ENCODE results near the gene SLC25A13. TPM values are rescaled to one million over a fixed set of nuclear protein-coding genes. Genes with fewer than 3 reads are reported as not detected.
"Not testable (repeated sequence)": the region's sequence is repeated elsewhere in the genome, so short reads cannot be mapped to it uniquely, and the experiment has no call there.

Gene SLC25A13
- total RNA-seq, 1 donor from 2014 or later = 11.6 TPM

DNA sequence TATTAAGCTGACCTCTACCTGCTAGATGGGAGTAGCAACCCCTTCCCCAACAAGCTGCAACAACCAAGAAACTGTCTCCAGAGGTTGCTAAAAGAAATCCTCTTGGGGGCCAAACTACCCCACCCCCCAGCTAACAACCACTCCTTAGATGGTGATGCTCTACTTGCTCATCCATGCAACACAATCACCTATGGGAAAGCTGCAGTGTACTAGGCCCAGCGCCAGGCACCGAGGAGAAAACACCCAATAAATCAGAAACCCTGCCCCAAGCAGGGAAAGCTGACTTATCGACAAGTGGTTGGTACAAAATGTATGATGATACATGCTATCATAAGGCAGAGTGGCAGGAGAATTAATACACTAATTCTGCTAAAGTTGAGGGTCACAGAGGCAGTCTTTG is 17.3 kb downstream of the SLC25A13 start:
- DNase-seq (no peak), ATAC-seq (ENCODE audit: poor library complexity) (no peak)
- intact Hi-C loops (cut with DNase I) = no loop called here

GRCh38 chr7:96303686-96304443 is 18.0 kb downstream of the SLC25A13 start:
- intact Hi-C loops (cut with DNase I) = no loop called here
- DNase-seq (no peak), ATAC-seq (ENCODE audit: poor library complexity) (no peak)

DNA sequence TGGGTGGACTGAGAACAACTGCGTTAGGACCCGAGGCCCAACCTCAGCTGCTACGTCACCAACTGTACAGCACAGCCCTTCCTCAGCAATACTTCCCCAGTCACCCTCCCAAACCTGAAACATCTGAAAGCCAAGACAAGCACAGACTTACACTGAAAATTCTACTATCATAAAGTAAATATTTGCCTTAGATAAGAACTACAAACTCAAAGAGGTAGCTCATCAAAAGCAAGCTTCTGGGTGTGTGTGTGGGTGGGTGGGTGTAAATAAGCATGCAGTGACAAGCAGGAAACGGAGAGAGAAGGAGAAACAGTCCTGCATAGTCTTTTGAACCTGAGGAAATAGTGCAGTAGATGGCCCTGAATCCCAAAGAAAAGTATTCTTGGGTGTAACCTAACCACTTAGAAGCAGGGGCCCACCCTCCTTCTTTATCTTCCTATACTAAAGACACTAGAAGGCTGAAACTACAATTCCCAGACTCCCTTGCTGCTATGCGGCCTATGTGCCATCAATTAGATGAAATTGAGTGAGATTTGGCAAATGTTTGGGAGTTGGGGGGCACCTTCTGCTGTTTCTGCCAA is 18.7 kb downstream of the SLC25A13 start:
- intact Hi-C loops (cut with DNase I) = no loop called here
- DNase-seq = no peak
- no peak for ATAC-seq (ENCODE audit: poor library complexity)

- DNase-seq (no peak), ATAC-seq (ENCODE audit: poor library complexity) (no peak)
- intact Hi-C loops (cut with DNase I) = no loop called here
Observed at GRCh38 chr7:96300986-96301385, 20.9 kb downstream of the SLC25A13 start.

GRCh38 chr7:96300502-96300901 is 21.4 kb downstream of the SLC25A13 start:
- intact Hi-C loops (cut with DNase I) = no loop called here
- no peak for ATAC-seq (ENCODE audit: poor library complexity)
- no peak for DNase-seq

DNA sequence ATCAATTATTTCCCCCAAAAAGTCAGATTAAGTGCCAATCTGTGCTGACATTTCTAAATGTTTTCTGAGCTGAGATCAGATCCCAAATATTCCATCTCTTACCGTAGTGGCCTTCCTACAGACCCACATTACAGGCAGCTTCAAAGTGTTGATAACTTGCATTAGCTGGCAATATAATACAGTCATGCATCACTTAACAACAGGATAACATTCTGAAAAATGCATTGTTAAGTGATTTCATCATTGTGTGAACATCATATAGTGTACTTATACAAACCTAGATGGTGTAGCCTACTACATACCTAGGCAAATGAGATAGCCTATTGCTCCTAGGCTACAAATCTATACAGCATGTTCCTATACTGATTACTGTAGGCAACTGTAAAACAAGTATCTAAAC is 22.4 kb downstream of the SLC25A13 start:
- intact Hi-C loops (cut with DNase I) = no loop called here
- ATAC-seq (ENCODE audit: poor library complexity) (no peak), DNase-seq (no peak)

DNA sequence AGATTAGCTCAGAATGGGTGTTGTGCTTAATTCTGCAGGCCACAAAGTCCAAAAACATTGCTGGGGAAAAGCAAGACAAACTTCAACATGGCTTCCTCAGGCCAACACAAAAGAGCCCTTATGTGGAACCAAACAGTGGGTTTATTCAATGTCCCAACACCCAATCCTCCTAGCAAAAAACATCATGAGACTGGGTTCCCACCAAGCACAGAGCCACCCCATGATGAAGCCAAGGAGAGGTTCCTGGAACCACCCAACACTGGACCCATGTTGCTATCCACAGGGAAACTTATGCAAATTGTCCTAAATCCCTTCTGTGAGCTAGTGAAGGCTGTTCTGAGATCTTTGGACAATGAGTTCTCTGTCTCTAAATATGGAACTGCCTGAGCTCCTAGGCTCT is 24.0 kb downstream of the SLC25A13 start:
- ATAC-seq (ENCODE audit: poor library complexity) (no peak), DNase-seq (no peak)
- intact Hi-C loops (cut with DNase I) = no loop called here

DNA sequence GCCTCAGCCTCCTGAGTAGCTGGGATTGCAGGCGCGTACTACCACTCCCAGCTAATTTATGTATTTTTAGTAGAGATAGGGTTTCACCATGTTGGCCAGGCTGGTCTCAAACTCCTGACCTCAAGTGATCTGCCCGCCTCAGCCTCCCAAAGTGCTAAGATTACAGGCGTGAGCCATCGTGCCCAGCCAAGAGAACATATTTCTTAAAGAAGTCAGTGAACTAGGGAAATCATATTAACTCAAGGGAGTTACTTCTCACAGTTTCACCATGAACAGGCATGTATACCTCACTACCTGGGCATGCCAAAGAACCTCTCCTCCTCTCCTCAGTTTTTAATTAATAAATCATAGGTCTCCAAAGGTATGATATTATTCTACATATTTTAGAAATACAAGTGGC is 24.5 kb downstream of the SLC25A13 start:
- ATAC-seq (ENCODE audit: poor library complexity); intact Hi-C loops (cut with DNase I): not testable (repeated sequence)

DNA sequence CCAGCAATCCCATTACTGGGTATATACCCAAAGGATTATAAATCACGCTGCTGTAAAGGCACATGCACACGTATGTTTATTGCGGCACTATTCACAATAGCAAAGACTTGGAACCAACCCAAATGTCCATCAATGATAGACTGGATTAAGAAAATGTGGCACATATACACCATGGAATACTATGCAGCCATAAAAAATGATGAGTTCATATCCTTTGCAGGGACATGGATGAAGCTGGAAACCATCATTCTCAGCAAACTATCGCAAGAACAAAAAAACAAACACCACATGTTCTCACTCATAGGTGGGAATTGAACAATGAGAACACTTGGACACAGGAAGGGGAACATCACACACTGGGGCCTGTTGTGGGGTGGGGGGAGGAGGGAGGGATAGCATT is 28.0 kb downstream of the SLC25A13 start:
- ATAC-seq (ENCODE audit: poor library complexity); DNase-seq; intact Hi-C loops (cut with DNase I): not testable (repeated sequence)

More for the DNA sequence above, 24.5 kb downstream of the SLC25A13 start:
- DNase-seq = not testable (repeated sequence)

- intact Hi-C loops (cut with DNase I) = no loop called here
- no peak for ATAC-seq (ENCODE audit: poor library complexity)
- no peak for DNase-seq
Observed at GRCh38 chr7:96287559-96287958, 34.3 kb downstream of the SLC25A13 start.

DNA sequence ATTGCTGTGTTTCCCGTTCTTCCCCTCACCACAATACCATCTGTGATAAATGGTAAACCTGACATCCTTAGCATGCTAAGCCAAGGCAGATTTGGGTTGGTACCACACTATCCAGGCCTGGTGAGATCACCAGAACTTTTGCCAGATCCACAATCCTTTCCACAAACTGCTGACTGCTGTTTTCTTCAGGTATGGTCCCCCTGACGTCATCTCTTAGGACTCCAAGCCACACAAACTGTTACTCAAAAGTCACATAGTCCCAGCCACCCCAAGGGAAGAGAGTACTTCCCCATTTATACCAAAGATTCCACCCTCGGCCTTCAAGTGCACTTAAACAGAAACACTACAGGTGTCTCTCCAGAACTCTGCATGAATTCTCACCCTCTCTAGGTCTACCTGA is 34.8 kb downstream of the SLC25A13 start:
- intact Hi-C loops (cut with DNase I) = no loop called here
- DNase-seq = no peak
- peak; percentile 18 for ATAC-seq (ENCODE audit: poor library complexity)

DNA sequence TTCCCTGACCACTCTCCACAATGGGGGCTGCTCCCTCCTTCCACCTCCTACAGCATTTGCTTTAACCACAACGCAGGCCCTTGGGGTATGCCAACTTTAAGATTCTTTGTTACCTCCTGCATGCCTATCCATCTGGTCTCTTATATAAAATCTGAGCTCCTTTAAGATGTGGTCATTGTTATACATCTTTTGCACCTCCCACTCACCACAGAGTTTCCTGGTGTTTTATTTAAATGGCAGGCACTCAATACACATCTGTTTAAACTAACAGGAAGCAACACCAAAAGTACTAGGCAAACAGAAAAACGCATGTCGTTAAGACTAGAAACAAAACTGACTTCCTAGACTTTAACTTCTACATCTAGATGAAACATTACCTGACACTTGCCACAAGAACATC is 36.3 kb downstream of the SLC25A13 start:
- intact Hi-C loops (cut with DNase I) = no loop called here
- no peak for ATAC-seq (ENCODE audit: poor library complexity)
- DNase-seq = no peak

DNA sequence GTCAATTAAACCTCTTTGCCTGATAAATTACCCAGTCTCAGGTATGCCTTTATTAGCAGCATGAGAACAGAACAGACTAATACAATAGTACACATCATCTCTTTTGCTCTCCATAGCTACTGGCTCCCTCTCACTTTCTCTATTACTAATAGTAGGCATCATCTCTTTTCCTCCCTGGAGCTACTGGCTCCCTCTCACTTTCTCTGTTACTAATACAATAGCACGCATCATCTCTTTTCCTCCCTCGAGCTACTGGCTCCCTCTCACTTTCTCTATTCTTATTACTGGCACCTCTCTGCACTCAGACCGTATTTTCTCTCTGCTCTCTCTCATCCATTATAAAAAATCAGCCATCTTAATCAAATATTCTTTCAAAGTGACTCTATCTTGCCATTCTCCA is 37.1 kb downstream of the SLC25A13 start:
- no peak for DNase-seq
- no peak for ATAC-seq (ENCODE audit: poor library complexity)
- intact Hi-C loops (cut with DNase I) = no loop called here

DNA sequence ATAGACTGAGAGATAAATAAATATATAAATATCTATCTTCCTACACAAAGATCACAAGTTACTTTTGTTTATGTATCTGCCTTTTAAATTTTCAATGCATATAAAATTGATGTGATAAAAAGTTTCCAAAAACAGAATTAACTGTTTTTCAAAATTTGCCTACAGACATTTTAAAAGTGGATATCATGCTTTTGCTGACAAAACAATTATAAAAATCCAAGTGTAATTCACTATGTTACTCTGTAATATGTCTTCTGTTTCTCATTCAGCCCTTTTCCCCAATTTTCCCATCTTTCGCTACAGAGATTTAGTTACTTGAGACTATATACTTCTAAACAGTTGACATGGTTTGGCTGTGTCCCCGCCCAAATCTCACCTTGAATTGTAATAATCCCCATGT is 37.7 kb downstream of the SLC25A13 start:
- DNase-seq (no peak), ATAC-seq (ENCODE audit: poor library complexity) (no peak)
- intact Hi-C loops (cut with DNase I) = no loop called here

GRCh38 chr7:96282835-96283234 is 39.1 kb downstream of the SLC25A13 start:
- ATAC-seq (ENCODE audit: poor library complexity) (no peak), DNase-seq (no peak)
- intact Hi-C loops (cut with DNase I) = no loop called here

DNA sequence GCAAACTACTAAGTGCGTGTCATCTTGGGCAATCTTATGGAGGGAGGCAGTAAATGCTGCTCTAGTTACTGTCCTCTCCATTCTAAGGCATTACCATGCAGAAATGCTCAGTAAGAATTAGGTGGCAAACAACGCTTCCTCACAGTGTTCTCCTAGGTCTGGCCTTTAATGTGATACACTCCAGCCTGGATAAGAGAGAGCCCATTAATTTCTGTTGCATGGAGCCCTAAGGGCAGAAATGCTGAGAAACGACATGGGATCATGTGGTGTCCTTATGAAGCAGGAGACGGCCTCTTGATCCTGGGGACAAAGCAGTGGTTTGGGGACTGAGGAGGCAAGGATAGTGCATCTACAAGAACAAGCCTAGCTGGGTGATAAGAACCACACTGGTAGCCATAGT is 44.0 kb downstream of the SLC25A13 start:
- no peak for DNase-seq
- no peak for ATAC-seq (ENCODE audit: poor library complexity)
- intact Hi-C loops (cut with DNase I) = no loop called here

DNA sequence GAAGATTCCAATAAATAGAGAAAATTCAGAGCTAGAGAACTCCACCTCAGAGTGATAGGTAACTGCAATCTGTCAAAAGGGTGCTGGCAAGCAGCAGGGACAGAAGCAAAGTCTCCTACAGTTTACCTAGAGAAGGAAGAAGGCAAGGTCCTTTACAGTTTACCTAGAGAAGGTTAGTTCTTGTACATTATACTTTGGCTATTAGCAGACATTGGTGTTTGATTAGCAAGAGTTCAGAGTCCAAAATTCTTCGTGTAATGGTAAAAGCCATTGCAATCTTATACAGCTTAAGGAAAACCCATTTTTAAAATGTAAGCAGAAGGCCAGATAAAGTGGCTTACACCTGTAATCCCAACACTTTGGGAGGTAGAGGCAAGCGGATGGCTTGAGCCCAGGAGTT is 45.9 kb downstream of the SLC25A13 start:
- ATAC-seq (ENCODE audit: poor library complexity) = no peak

GRCh38 chr7:96273716-96274115 is 48.2 kb downstream of the SLC25A13 start:
- ATAC-seq (ENCODE audit: poor library complexity) (no peak), DNase-seq (no peak)
- intact Hi-C loops (cut with DNase I) = no loop called here

More for the DNA sequence above, 45.9 kb downstream of the SLC25A13 start:
- intact Hi-C loops (cut with DNase I) = no loop called here
- no peak for DNase-seq

GRCh38 chr7:96269246-96269994 is 52.5 kb downstream of the SLC25A13 start:
- DNase-seq = no peak
- intact Hi-C loops (cut with DNase I) = no loop called here
- no peak for ATAC-seq (ENCODE audit: poor library complexity)

DNA sequence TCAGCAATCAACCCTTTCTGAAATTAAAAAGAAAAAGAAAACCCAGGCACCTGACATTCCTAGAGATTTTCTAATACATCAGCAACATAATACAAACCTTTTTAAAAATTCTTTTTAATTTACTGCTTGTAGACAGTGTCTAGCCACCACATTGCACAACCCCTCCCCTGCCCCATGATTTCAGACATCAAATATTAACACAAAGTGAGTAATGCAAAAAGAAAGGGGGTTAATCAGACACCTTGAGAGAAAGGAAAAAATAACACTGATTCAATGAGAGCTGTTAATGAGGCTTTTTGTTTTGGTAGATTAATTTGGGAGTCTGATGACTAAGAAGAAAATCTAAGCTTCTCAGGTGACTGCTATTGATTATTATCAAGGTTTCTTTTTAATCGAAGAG is 55.3 kb downstream of the SLC25A13 start:
- ATAC-seq (ENCODE audit: poor library complexity) (no peak), DNase-seq (no peak)
- intact Hi-C loops (cut with DNase I) = no loop called here

All from Right ventricle myocardium superior (tissue), 1 donor.